Measurements from ENCODE around the gene PTPRN2.

The PTPRN2 gene

GRCh38 chr7:158576050-158576762 is 11.4 kb downstream of the PTPRN2 start:
- DNase-seq = no peak

- no peak for DNase-seq
These were observed 13.2 kb downstream of the PTPRN2 start for GRCh38 chr7:158574308-158575036.

GRCh38 chr7:158573310-158573709 is 14.3 kb downstream of the PTPRN2 start:
- DNase-seq = no peak

- DNase-seq = no peak
These were observed 15.4 kb downstream of the PTPRN2 start for GRCh38 chr7:158572000-158572828.

- DNase-seq = no peak
These were observed 17.0 kb downstream of the PTPRN2 start for GRCh38 chr7:158570449-158571170.

- no peak for DNase-seq
These were observed 17.7 kb downstream of the PTPRN2 start for GRCh38 chr7:158569858-158570323.

GRCh38 chr7:158568974-158569857 is 18.4 kb downstream of the PTPRN2 start:
- no peak for DNase-seq

GRCh38 chr7:158567153-158567603 is 20.4 kb downstream of the PTPRN2 start:
- DNase-seq = no peak

GRCh38 chr7:158564663-158565035 is 23.0 kb downstream of the PTPRN2 start:
- DNase-seq = no peak

GRCh38 chr7:158563911-158564662 is 23.5 kb downstream of the PTPRN2 start:
- no peak for DNase-seq

- DNase-seq = no peak
These were observed 24.6 kb downstream of the PTPRN2 start for GRCh38 chr7:158563051-158563450.

GRCh38 chr7:158562517-158562916 is 25.1 kb downstream of the PTPRN2 start:
- no peak for DNase-seq

- DNase-seq = no peak
These were observed 26.0 kb downstream of the PTPRN2 start for GRCh38 chr7:158561659-158562058.

- DNase-seq = no peak
These were observed 27.2 kb downstream of the PTPRN2 start for GRCh38 chr7:158560386-158560785.

- DNase-seq = no peak
These were observed 28.3 kb downstream of the PTPRN2 start for GRCh38 chr7:158559356-158559755.

GRCh38 chr7:158558816-158559215 is 28.8 kb downstream of the PTPRN2 start:
- DNase-seq = no peak

- no peak for DNase-seq
These were observed 30.2 kb downstream of the PTPRN2 start for GRCh38 chr7:158557441-158557755.

GRCh38 chr7:158556721-158557440 is 30.7 kb downstream of the PTPRN2 start:
- no peak for DNase-seq

GRCh38 chr7:158555034-158555520 is 32.5 kb downstream of the PTPRN2 start:
- DNase-seq = no peak
